Activated T-cell treated with anti-CD3 and anti-CD28 coated beads for 48 hours (primary cell): Measurements from ENCODE around the gene UBA3.

Source experiments
- DNase-seq: peaks from one replicate; pipeline ENCODE4 v3.0.0-alpha.2; 2020; ENCODE audit warnings: low read depth

Gene UBA3

GRCh38 chr3:69097407-69098086 lies 17.4 kb upstream of the UBA3 start:
- no peak for DNase-seq

- DNase-seq: no peak
These were observed 16.1 kb upstream of the UBA3 start for GRCh38 chr3:69096299-69096698.

- DNase-seq: no peak
These were observed 15.5 kb upstream of the UBA3 start for GRCh38 chr3:69095636-69096035.

- DNase-seq: no peak
These were observed 14.5 kb upstream of the UBA3 start for GRCh38 chr3:69094467-69095205.

- DNase-seq: no peak
These were observed 11.9 kb upstream of the UBA3 start for GRCh38 chr3:69092030-69092516.

GRCh38 chr3:69091389-69092029 lies 11.3 kb upstream of the UBA3 start:
- DNase-seq: no peak

GRCh38 chr3:69090021-69090420 lies 9.9 kb upstream of the UBA3 start:
- no peak for DNase-seq

- no peak for DNase-seq
These were observed 7.9 kb upstream of the UBA3 start for GRCh38 chr3:69088063-69088462.

- no peak for DNase-seq
These were observed 7.0 kb upstream of the UBA3 start for GRCh38 chr3:69087030-69087791.

GRCh38 chr3:69085833-69086722 lies 5.9 kb upstream of the UBA3 start:
- peak; percentile 76 for DNase-seq

GRCh38 chr3:69085168-69085832 lies 5.1 kb upstream of the UBA3 start:
- no peak for DNase-seq

GRCh38 chr3:69084326-69085167 lies 4.4 kb upstream of the UBA3 start, which contains the start of gene ARL6IP5:
Gene ARL6IP5 (plus strand): TSS chr3:69084937. CDS start chr3:69085048, 111 bp downstream.
- DNase-seq: peak; percentile 86

GRCh38 chr3:69082805-69083204 lies 2.6 kb upstream of the UBA3 start:
- DNase-seq: peak; percentile 61

GRCh38 chr3:69082361-69082760 lies 2.2 kb upstream of the UBA3 start:
- no peak for DNase-seq

GRCh38 chr3:69081583-69082262 lies 1.6 kb upstream of the UBA3 start:
- no peak for DNase-seq

GRCh38 chr3:69079269-69080159 lies 651 bp downstream of the UBA3 start:
- peak; percentile 29 for DNase-seq

GRCh38 chr3:69072928-69073327 lies 7.2 kb downstream of the UBA3 start:
- DNase-seq: no peak

GRCh38 chr3:69066121-69066520 lies 14.0 kb downstream of the UBA3 start:
- DNase-seq: no peak
